ENCODE data around the gene TMEM62. TPM values are rescaled to one million over a fixed set of nuclear protein-coding genes. Genes with fewer than 3 reads are reported as not detected.

Gene TMEM62
- polyA plus RNA-seq, 3 donors: 10.5 to 11.3 (median 10.8) TPM

DNA sequence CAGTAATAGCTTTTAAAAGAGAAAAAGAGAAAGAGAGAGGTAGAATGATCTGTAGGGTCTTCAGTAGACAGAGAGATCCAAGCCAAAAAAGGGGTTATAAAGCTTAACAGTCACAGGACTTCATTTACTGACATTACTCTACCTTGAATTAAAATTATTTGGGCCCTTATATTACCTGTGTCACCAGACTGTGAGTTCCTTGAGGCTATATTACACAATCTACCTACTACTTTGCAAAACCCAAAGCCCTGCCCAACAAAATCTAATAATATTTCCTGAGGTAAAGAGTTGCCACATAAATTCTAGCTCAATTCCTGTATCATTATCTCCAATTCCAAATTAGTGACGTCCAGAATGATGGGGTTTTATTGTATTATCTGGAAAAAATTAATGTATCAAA lies 29.5 kb upstream of the TMEM62 start:
- no peak for DNase-seq
- Mint-ChIP-seq H3K27ac (peak overlapping the region in 1 of 7 donors; percentile 38), H3K9me3 (peaks cover 0 to 2% (median 0%) of the 10 kb centered on the region in 7 donors), H3K27me3 (ENCODE audit: low read depth in 3 of 3) (no peaks in the 10 kb centered on the region), H3K4me3 (no peak overlapping the region), H3K36me3 (peaks cover 21 to 35% of the 10 kb centered on the region in 2 donors), H3K4me1 (peaks cover 44% of the 10 kb centered on the region)
- peaks cover 68% of the 10 kb centered on the region for H3K79me2 ChIP-seq (ENCODE audit: insufficient read depth, low read length)
- H3K27me3 ChIP-seq (ENCODE audit: control insufficient read depth in 2 of 2, insufficient read depth in 2 of 2, low read length in 2 of 2): no peaks in the 10 kb centered on the region
- peaks cover 8 to 31% of the 10 kb centered on the region in 2 donors for H3K36me3 ChIP-seq (replicated peaks in 1 of 2; ENCODE audit: control insufficient read depth in 1 of 2, insufficient read depth in 2 of 2, low read length in 2 of 2)
- no peak overlapping the region for H2AFZ ChIP-seq (ENCODE audit: insufficient read depth, low read depth, low read length, poor library complexity, severe bottlenecking)
- H3K4me3 ChIP-seq (replicated peaks in 1 of 3; ENCODE audit: low read depth in 2 of 3, low read length in 3 of 3): no peak overlapping the region
- no peaks in the 10 kb centered on the region for H4K20me1 ChIP-seq (ENCODE audit: insufficient read depth, low read length)
- H3K9me3 ChIP-seq (replicated peaks in 1 of 2; ENCODE audit: control insufficient read depth in 1 of 2, insufficient read depth in 1 of 2, low read length in 2 of 2): no peaks in the 10 kb centered on the region
- intact Hi-C loops (cut with micrococcal nuclease): no loop called here
- TF ChIP-seq, protein P1, sequence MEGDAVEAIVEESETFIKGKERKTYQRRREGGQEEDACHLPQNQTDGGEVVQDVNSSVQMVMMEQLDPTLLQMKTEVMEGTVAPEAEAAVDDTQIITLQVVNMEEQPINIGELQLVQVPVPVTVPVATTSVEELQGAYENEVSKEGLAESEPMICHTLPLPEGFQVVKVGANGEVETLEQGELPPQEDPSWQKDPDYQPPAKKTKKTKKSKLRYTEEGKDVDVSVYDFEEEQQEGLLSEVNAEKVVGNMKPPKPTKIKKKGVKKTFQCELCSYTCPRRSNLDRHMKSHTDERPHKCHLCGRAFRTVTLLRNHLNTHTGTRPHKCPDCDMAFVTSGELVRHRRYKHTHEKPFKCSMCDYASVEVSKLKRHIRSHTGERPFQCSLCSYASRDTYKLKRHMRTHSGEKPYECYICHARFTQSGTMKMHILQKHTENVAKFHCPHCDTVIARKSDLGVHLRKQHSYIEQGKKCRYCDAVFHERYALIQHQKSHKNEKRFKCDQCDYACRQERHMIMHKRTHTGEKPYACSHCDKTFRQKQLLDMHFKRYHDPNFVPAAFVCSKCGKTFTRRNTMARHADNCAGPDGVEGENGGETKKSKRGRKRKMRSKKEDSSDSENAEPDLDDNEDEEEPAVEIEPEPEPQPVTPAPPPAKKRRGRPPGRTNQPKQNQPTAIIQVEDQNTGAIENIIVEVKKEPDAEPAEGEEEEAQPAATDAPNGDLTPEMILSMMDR (IDR thresholded peaks at IDR 0.05): no peak
- H3K4me1 ChIP-seq (ENCODE audit: control insufficient read depth in 1 of 2, insufficient read depth in 2 of 2, low read length in 2 of 2): peaks cover 35 to 46% of the 10 kb centered on the region in 2 donors
- H3K9ac ChIP-seq (ENCODE audit: insufficient read depth, low read length, poor library complexity, severe bottlenecking): no peak overlapping the region
- no peak overlapping the region for H3K4me2 ChIP-seq (replicated peaks; ENCODE audit: extremely low read depth, low read length, poor library complexity, severe bottlenecking)
- no CpG with 5 or more reads among the region's 1 CpG for WGBS (ENCODE audit: insufficient coverage)
- peak overlapping the region in 1 of 2 donors; percentile 44 for H3K27ac ChIP-seq (ENCODE audit: low read depth in 1 of 2, low read length in 2 of 2)

DNA sequence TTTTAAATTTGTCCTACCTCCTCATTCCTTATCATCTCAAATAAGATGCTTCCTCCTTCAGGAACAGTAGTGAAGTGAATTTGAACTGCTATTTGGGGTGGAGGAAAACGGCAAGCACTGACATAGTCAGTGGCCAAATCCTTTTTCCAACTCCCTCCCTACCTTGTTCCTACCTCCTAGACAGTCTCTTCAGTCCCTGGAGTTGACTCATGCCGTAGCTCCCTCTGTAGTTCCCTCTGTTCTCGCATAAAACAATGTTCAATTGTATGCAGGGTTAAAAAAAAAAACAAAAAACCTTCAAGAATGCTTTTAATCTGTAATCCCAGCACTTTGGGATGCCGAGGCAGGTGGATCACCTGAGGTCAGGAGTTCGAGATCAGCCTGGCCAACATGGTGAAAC lies 29.0 kb upstream of the TMEM62 start:
- H4K20me1 ChIP-seq (ENCODE audit: insufficient read depth, low read length): no peaks in the 10 kb centered on the region

More for the DNA sequence above, 29.0 kb upstream of the TMEM62 start:
- Histone ChIP-seq H3K4me2 (replicated peaks; ENCODE audit: extremely low read depth, low read length, poor library complexity, severe bottlenecking) (peak overlapping the region; percentile 19), H3K79me2 (ENCODE audit: insufficient read depth, low read length) (peaks cover 63% of the 10 kb centered on the region), H3K4me1 (ENCODE audit: control insufficient read depth in 1 of 2, insufficient read depth in 2 of 2, low read length in 2 of 2) (peaks cover 35 to 46% of the 10 kb centered on the region in 2 donors), H2AFZ (ENCODE audit: insufficient read depth, low read depth, low read length, poor library complexity, severe bottlenecking) (no peak overlapping the region), H3K9me3 (replicated peaks in 1 of 2; ENCODE audit: control insufficient read depth in 1 of 2, insufficient read depth in 1 of 2, low read length in 2 of 2) (no peaks in the 10 kb centered on the region), H3K9ac (ENCODE audit: insufficient read depth, low read length, poor library complexity, severe bottlenecking) (no peak overlapping the region), H3K4me3 (replicated peaks in 1 of 3; ENCODE audit: low read depth in 2 of 3, low read length in 3 of 3) (peak overlapping the region in 1 of 3 experiments; percentile 12), H3K27ac (ENCODE audit: low read depth in 1 of 2, low read length in 2 of 2) (peak overlapping the region in 1 of 2 donors; percentile 44), H3K36me3 (replicated peaks in 1 of 2; ENCODE audit: control insufficient read depth in 1 of 2, insufficient read depth in 2 of 2, low read length in 2 of 2) (peaks cover 7 to 26% of the 10 kb centered on the region in 2 donors), H3K27me3 (ENCODE audit: control insufficient read depth in 2 of 2, insufficient read depth in 2 of 2, low read length in 2 of 2) (no peaks in the 10 kb centered on the region)
- 100% methylated on average over 1 of the region's 5 CpGs for WGBS (ENCODE audit: insufficient coverage)
- intact Hi-C loops (cut with micrococcal nuclease): no loop called here
- no peaks in the 10 kb centered on the region for H3K27me3 Mint-ChIP-seq (ENCODE audit: low read depth in 3 of 3)
- H3K4me1 Mint-ChIP-seq: peaks cover 44% of the 10 kb centered on the region
- peaks cover 21 to 31% of the 10 kb centered on the region in 2 donors for H3K36me3 Mint-ChIP-seq
- DNase-seq: peak in 1 of 3 donors; percentile 10
- peak overlapping the region in 1 of 2 donors; percentile 38 for H3K4me3 Mint-ChIP-seq
- H3K27ac Mint-ChIP-seq: peak overlapping the region in 4 of 7 donors; percentile 38 to 82 (median 66)
- peaks cover 0 to 2% (median 0%) of the 10 kb centered on the region in 7 donors for H3K9me3 Mint-ChIP-seq
- TF ChIP-seq, protein P1 (IDR thresholded peaks at IDR 0.05): no peak
